GM23338 (cell line): ENCODE results near the gene GPR35.

Source experiments
- CREB1 ChIP-seq: fragments of 250-450 bp; sonication (Bioruptor Pico); IDR thresholded peaks from 2 replicates; pipeline ENCODE4 v1.5.0; 2020; ENCODE audit warnings: low read depth, mild to moderate bottlenecking, moderate library complexity
- EZH2 ChIP-seq: fragments of 200-600 bp; sonication (generic); IDR thresholded peaks from one replicate; pipeline ENCODE4 v1.8.0; 2017; ENCODE audit warnings: antibody characterized with exemption, mild to moderate bottlenecking, low read depth; ENCODE audit not compliant: unreplicated experiment
- EZH2phosphoT487 ChIP-seq: fragments of 200-600 bp; sonication (generic); IDR thresholded peaks from one replicate; pipeline ENCODE4 v1.8.1; 2018; ENCODE audit warnings: antibody characterized with exemption; ENCODE audit not compliant: unreplicated experiment
- JUNB ChIP-seq: IDR thresholded peaks from one replicate; pipeline ENCODE4 v1.6.1; 2016; ENCODE audit warnings: antibody characterized with exemption; ENCODE audit not compliant: unreplicated experiment
- POLR2AphosphoS5 ChIP-seq: IDR thresholded peaks from 2 replicates; pipeline ENCODE4 v1.6.1; 2016; ENCODE audit warnings: antibody characterized with exemption, low read depth
- STAT1 ChIP-seq: IDR thresholded peaks from one replicate; pipeline ENCODE4 v1.6.1; 2016; ENCODE audit warnings: antibody characterized with exemption; ENCODE audit not compliant: unreplicated experiment
- TF ChIP-seq, protein P1 (sequence below), 2 experiments: fragments of 200-600 bp in 1 of 2; sonication (generic) in 1 of 2; conservative IDR thresholded peaks; 2 replicates each; pipeline versions ENCODE4 v1.5.1 to v1.6.1; 2016 to 2017; ENCODE audit warnings: antibody characterized with exemption in 2 of 2, low read depth in 2 of 2, mild to moderate bottlenecking in 2 of 2, moderate library complexity in 1 of 2
- TF ChIP-seq, protein P2 (sequence below): IDR thresholded peaks from one replicate; pipeline ENCODE4 v1.6.1; 2018; ENCODE audit warnings: antibody characterized with exemption; ENCODE audit not compliant: unreplicated experiment

DNA sequence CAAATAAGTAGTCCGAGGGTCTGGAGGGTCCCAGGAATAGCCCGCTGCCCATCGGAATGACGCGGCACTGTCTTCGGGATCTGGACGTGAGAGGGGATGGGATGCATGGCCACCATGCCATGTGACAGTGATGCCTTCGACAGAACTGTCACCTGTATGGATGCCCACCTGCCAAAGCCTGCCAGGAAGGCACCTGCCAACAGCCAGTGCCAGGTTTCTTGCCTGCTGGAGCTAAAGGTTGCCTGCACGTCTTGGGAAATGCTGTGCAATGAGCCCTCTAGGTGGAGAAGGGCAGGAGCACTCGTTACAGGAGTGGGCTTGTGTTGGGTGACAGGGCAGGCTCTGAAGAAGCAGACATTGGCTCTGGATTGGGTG lies 20.5 kb downstream of the GPR35 start:
- TF ChIP-seq, protein P1, sequence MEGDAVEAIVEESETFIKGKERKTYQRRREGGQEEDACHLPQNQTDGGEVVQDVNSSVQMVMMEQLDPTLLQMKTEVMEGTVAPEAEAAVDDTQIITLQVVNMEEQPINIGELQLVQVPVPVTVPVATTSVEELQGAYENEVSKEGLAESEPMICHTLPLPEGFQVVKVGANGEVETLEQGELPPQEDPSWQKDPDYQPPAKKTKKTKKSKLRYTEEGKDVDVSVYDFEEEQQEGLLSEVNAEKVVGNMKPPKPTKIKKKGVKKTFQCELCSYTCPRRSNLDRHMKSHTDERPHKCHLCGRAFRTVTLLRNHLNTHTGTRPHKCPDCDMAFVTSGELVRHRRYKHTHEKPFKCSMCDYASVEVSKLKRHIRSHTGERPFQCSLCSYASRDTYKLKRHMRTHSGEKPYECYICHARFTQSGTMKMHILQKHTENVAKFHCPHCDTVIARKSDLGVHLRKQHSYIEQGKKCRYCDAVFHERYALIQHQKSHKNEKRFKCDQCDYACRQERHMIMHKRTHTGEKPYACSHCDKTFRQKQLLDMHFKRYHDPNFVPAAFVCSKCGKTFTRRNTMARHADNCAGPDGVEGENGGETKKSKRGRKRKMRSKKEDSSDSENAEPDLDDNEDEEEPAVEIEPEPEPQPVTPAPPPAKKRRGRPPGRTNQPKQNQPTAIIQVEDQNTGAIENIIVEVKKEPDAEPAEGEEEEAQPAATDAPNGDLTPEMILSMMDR (conservative IDR thresholded peaks at IDR 0.05; ENCODE audit: low read depth in 2 of 2) = no peak
- TF ChIP-seq EZH2 = no peak
- no peak for TF ChIP-seq POLR2AphosphoS5
- TF ChIP-seq STAT1 = no peak
- no peak for TF ChIP-seq JUNB
- TF ChIP-seq, protein P2, sequence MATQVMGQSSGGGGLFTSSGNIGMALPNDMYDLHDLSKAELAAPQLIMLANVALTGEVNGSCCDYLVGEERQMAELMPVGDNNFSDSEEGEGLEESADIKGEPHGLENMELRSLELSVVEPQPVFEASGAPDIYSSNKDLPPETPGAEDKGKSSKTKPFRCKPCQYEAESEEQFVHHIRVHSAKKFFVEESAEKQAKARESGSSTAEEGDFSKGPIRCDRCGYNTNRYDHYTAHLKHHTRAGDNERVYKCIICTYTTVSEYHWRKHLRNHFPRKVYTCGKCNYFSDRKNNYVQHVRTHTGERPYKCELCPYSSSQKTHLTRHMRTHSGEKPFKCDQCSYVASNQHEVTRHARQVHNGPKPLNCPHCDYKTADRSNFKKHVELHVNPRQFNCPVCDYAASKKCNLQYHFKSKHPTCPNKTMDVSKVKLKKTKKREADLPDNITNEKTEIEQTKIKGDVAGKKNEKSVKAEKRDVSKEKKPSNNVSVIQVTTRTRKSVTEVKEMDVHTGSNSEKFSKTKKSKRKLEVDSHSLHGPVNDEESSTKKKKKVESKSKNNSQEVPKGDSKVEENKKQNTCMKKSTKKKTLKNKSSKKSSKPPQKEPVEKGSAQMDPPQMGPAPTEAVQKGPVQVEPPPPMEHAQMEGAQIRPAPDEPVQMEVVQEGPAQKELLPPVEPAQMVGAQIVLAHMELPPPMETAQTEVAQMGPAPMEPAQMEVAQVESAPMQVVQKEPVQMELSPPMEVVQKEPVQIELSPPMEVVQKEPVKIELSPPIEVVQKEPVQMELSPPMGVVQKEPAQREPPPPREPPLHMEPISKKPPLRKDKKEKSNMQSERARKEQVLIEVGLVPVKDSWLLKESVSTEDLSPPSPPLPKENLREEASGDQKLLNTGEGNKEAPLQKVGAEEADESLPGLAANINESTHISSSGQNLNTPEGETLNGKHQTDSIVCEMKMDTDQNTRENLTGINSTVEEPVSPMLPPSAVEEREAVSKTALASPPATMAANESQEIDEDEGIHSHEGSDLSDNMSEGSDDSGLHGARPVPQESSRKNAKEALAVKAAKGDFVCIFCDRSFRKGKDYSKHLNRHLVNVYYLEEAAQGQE = no peak
- no peak for TF ChIP-seq EZH2phosphoT487
- TF ChIP-seq CREB1 (CRISPR knock-in tag) = no peak
